NCI-H82 treated with DMSO at 0.1 percent for 48 hours (cell line): ENCODE results near the gene YEATS4.

Experiments
- DNase-seq: peaks from one replicate; lab custom pipeline; 2025; ENCODE audit not compliant: unreplicated experiment; lab: John Stamatoyannopoulos, UW

YEATS4 gene

GRCh38 chr12:69388371-69388770 is 28.8 kb downstream of the YEATS4 start:
- no peak for DNase-seq

- no peak for DNase-seq
Measured at GRCh38 chr12:69389831-69390230, 30.3 kb downstream of the YEATS4 start.

GRCh38 chr12:69392179-69392928 is 32.8 kb downstream of the YEATS4 start:
- DNase-seq: no peak

GRCh38 chr12:69396041-69396440 is 36.5 kb downstream of the YEATS4 start:
- DNase-seq: no peak

GRCh38 chr12:69396963-69397362 is 37.4 kb downstream of the YEATS4 start:
- no peak for DNase-seq

- no peak for DNase-seq
Measured at GRCh38 chr12:69397978-69398377, 38.4 kb downstream of the YEATS4 start.

- DNase-seq: no peak
Measured at GRCh38 chr12:69401940-69402339, 42.4 kb downstream of the YEATS4 start.

- no peak for DNase-seq
Measured at GRCh38 chr12:69404851-69405565, 45.5 kb downstream of the YEATS4 start.

GRCh38 chr12:69405566-69405865 is 46.0 kb downstream of the YEATS4 start:
- DNase-seq: no peak

- no peak for DNase-seq
Measured at GRCh38 chr12:69406217-69406616, 46.7 kb downstream of the YEATS4 start.

- DNase-seq: no peak
Measured at GRCh38 chr12:69410571-69410970, 51.0 kb downstream of the YEATS4 start.

- no peak for DNase-seq
Measured at GRCh38 chr12:69412655-69413054, 53.1 kb downstream of the YEATS4 start.

GRCh38 chr12:69415471-69416275 is 56.1 kb downstream of the YEATS4 start:
- DNase-seq: no peak

- no peak for DNase-seq
Measured at GRCh38 chr12:69417231-69417630, 57.7 kb downstream of the YEATS4 start.

- no peak for DNase-seq
Measured at GRCh38 chr12:69417741-69418167, 58.2 kb downstream of the YEATS4 start.

- DNase-seq: no peak
Measured at GRCh38 chr12:69419701-69420100, 60.2 kb downstream of the YEATS4 start.

GRCh38 chr12:69421548-69421947 is 62.0 kb downstream of the YEATS4 start:
- DNase-seq: no peak

GRCh38 chr12:69423037-69423905 is 63.7 kb downstream of the YEATS4 start:
- no peak for DNase-seq

GRCh38 chr12:69425417-69425816 is 65.9 kb downstream of the YEATS4 start:
- DNase-seq: no peak

GRCh38 chr12:69428351-69429073 is 69.0 kb downstream of the YEATS4 start:
- DNase-seq: no peak
